ENCODE measurements around the gene PRKCE.

The PRKCE gene

GRCh38 chr2:45631319-45631718, 20.2 kb upstream of the PRKCE start:
- no peak for DNase-seq (ENCODE audit: insufficient read length, low spot score)
- TF ChIP-seq CTCF (IDR thresholded peaks at IDR 0.05; ENCODE audit: insufficient read depth, missing control alignments): no peak
- no peak for FAIRE-seq

GRCh38 chr2:45631955-45632354, 19.5 kb upstream of the PRKCE start:
- TF ChIP-seq CTCF (IDR thresholded peaks at IDR 0.05; ENCODE audit: insufficient read depth, missing control alignments): no peak
- DNase-seq (ENCODE audit: insufficient read length, low spot score): no peak
- no peak for FAIRE-seq

DNA sequence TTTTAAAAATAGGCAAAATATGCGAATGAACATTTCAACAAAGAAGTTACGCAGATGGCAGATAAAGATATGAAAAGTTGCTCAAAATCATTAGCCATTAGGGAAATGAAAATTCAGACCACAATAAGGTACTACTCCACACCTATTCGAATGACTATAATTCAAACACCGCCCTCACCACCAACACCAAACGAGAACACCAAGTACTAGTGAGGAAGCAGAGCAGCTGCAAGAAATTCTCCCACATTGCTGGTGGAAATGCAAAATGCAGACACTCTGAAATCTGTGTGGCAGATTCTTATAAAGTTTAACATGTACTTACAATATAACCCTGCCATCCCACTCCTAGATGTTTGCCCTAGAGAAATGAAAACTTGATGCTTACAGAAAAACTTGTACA, 17.3 kb upstream of the PRKCE start:
- DNase-seq (ENCODE audit: insufficient read length, low spot score) (no peak), FAIRE-seq (no peak)
- no peak for TF ChIP-seq CTCF (IDR thresholded peaks at IDR 0.05; ENCODE audit: insufficient read depth, missing control alignments)

- no peak for FAIRE-seq
- no peak for DNase-seq (ENCODE audit: insufficient read length, low spot score)
- TF ChIP-seq CTCF (IDR thresholded peaks at IDR 0.05; ENCODE audit: insufficient read depth, missing control alignments): no peak
These were observed 15.5 kb upstream of the PRKCE start for GRCh38 chr2:45636008-45636407.

- no peak for DNase-seq (ENCODE audit: insufficient read length, low spot score)
- no peak for TF ChIP-seq CTCF (IDR thresholded peaks at IDR 0.05; ENCODE audit: insufficient read depth, missing control alignments)
- FAIRE-seq: no peak
These were observed 14.0 kb upstream of the PRKCE start for GRCh38 chr2:45637440-45637839.

GRCh38 chr2:45640576-45640975, 10.9 kb upstream of the PRKCE start:
- TF ChIP-seq CTCF (IDR thresholded peaks at IDR 0.05; ENCODE audit: insufficient read depth, missing control alignments): no peak
- no peak for FAIRE-seq
- DNase-seq (ENCODE audit: insufficient read length, low spot score): no peak

- no peak for DNase-seq (ENCODE audit: insufficient read length, low spot score)
- no peak for FAIRE-seq
- no peak for TF ChIP-seq CTCF (IDR thresholded peaks at IDR 0.05; ENCODE audit: insufficient read depth, missing control alignments)
These were observed 8.4 kb upstream of the PRKCE start for GRCh38 chr2:45643095-45643494.

Measured in D721Med (cell line).